Effector memory CD4-positive, alpha-beta T cell (primary cell): ENCODE results near the gene MND1.
"Not testable (repeated sequence)": the region's sequence is repeated elsewhere in the genome, so short reads cannot be mapped to it uniquely, and the experiment has no call there.

ENCODE experiments used
- DNase-seq, 3 donors: peaks; one replicate each; pipeline ENCODE4 v3.0.0-alpha.2; 2020
- H3K27ac ChIP-seq: 2 replicates; pipeline ENCODE4 v1.7.0; 2013; ENCODE audit warnings: mild to moderate bottlenecking, low read length, moderate library complexity; ENCODE audit not compliant: insufficient read depth, poor library complexity, severe bottlenecking
- H3K27me3 ChIP-seq: replicated peaks from 2 replicates; pipeline ENCODE4 v1.7.0; 2013; ENCODE audit warnings: mild to moderate bottlenecking, low read length; ENCODE audit not compliant: insufficient read depth, control insufficient read depth, poor library complexity, severe bottlenecking
- H3K36me3 ChIP-seq: 2 replicates; pipeline ENCODE4 v1.7.0; 2013; ENCODE audit warnings: mild to moderate bottlenecking, low read length, moderate library complexity; ENCODE audit not compliant: control insufficient read depth, insufficient read depth
- H3K4me1 ChIP-seq: 2 replicates; pipeline ENCODE4 v1.7.0; 2013; ENCODE audit warnings: low read length, mild to moderate bottlenecking; ENCODE audit not compliant: control insufficient read depth, insufficient read depth, poor library complexity, severe bottlenecking
- H3K4me3 ChIP-seq: 2 replicates; pipeline ENCODE4 v1.7.0; 2013; ENCODE audit warnings: low read length, low read depth, mild to moderate bottlenecking; ENCODE audit not compliant: insufficient read depth, poor library complexity, severe bottlenecking
- H3K9me3 ChIP-seq: 2 replicates; pipeline ENCODE4 v1.7.0; 2013; ENCODE audit warnings: mild to moderate bottlenecking, low read length, moderate library complexity; ENCODE audit not compliant: control insufficient read depth

Gene MND1

DNA sequence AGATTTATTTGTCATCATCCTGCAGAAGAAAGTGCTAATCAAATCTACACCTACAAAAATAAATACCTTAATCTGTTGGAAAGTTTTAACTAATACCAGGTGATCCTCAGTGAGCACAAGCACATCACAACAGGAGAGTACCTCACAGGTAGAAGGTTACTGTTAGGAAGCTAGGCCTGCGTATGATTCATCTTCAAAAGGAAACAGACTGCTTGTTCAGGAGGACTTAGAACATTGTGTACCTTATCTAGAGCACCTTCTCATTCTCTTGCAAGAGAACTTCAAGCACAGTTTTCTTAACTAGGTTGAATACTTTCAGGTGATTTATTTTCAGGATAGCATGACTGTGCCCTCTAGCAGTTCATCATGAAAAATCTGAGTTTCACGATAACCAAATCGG is 54.2 kb downstream of the MND1 start:
- H3K4me3 ChIP-seq = no peak overlapping the region
- no peak overlapping the region for H3K27ac ChIP-seq
- no peak for DNase-seq

DNA sequence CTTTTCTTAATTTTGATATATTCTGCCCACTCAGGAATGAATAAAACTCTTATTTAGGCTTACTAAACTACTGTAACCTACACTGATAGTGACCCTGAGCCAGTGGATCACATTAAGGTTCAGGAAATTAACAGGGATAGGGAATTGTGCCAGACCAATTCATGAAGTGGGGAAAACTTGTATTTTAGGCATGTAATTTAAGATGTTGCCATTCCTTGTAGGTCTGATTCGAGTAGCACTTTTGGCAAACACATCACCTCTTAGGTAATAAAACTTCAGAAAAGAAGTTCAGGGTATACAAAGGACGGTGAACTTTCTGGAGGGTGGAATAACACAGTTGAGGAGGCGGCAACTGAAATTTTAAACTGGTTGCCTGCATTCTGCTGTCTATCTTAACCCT is 54.9 kb downstream of the MND1 start:
- no peak for DNase-seq
- Histone ChIP-seq H3K27me3 (no peaks in the 10 kb centered on the region), H3K9me3 (no peaks in the 10 kb centered on the region), H3K4me1 (no peaks in the 10 kb centered on the region), H3K36me3 (no peaks in the 10 kb centered on the region), H3K4me3 (no peak overlapping the region), H3K27ac (no peak overlapping the region)

More for the DNA sequence above, 54.2 kb downstream of the MND1 start:
- Histone ChIP-seq H3K36me3 (no peaks in the 10 kb centered on the region), H3K4me1 (no peaks in the 10 kb centered on the region), H3K27me3 (no peaks in the 10 kb centered on the region), H3K9me3 (no peaks in the 10 kb centered on the region)

- no peaks in the 10 kb centered on the region for H3K4me1 ChIP-seq
- no peaks in the 10 kb centered on the region for H3K36me3 ChIP-seq
- no peaks in the 10 kb centered on the region for H3K27me3 ChIP-seq
- H3K9me3 ChIP-seq = no peaks in the 10 kb centered on the region
- no peak for DNase-seq
- no peak overlapping the region for H3K27ac ChIP-seq
- H3K4me3 ChIP-seq = no peak overlapping the region
Observed at GRCh38 chr4:153401501-153401900, 57.0 kb downstream of the MND1 start.

DNA sequence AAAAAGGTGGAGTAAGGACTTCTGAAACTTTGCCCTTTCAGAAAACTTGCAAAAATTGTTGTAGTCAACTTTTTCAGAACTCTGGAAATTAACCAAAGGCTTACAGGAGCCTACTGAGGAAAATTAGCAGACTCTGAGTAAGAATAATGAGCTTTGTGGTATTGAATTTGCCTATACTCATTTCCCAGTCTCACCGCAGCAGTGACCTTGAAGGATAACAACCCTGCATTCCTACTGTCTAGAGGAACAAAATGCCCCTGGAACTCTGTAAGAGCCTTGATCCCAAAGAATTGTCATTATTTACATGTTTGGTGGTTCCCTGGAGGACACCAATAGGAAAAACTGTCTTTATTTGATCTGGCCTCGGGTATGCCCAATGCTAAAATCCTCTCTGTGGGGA is 57.9 kb downstream of the MND1 start:
- no peaks in the 10 kb centered on the region for H3K27me3 ChIP-seq
- no peak overlapping the region for H3K27ac ChIP-seq
- no peaks in the 10 kb centered on the region for H3K9me3 ChIP-seq
- H3K4me3 ChIP-seq = no peak overlapping the region
- H3K4me1 ChIP-seq = no peaks in the 10 kb centered on the region
- no peak for DNase-seq
- H3K36me3 ChIP-seq = no peaks in the 10 kb centered on the region

GRCh38 chr4:153403726-153404125 is 59.2 kb downstream of the MND1 start:
- Histone ChIP-seq H3K4me3 (no peak overlapping the region), H3K27ac (no peak overlapping the region), H3K9me3 (no peaks in the 10 kb centered on the region), H3K27me3 (no peaks in the 10 kb centered on the region), H3K36me3 (no peaks in the 10 kb centered on the region), H3K4me1 (no peaks in the 10 kb centered on the region)
- no peak for DNase-seq

- H3K4me3 ChIP-seq = no peak overlapping the region
- no peak for DNase-seq
- no peak overlapping the region for H3K27ac ChIP-seq
- no peaks in the 10 kb centered on the region for H3K36me3 ChIP-seq
- no peaks in the 10 kb centered on the region for H3K4me1 ChIP-seq
- no peaks in the 10 kb centered on the region for H3K9me3 ChIP-seq
- no peaks in the 10 kb centered on the region for H3K27me3 ChIP-seq
Observed at GRCh38 chr4:153407906-153408305, 63.4 kb downstream of the MND1 start.

DNA sequence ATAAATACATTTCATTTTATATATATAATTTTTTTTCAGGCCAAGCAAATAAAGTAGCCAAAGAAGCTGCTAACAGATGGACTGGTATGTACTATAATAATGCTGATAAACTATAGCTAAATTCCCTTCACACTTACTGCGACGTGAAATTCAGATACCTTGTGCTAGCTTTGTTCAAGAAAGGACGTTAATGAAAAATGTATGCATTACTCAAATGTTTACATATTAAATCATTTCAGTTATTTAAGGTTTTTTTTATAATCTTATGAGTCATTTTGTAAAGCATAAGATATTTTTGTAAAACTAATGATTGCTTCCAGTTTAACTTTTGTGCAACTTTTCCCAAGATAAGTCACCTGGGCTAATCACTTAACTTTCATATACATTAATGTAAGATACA is 64.4 kb downstream of the MND1 start:
- Histone ChIP-seq H3K36me3 (no peaks in the 10 kb centered on the region), H3K27ac (no peak overlapping the region), H3K4me3 (no peak overlapping the region), H3K27me3 (no peaks in the 10 kb centered on the region), H3K9me3 (no peaks in the 10 kb centered on the region), H3K4me1 (no peaks in the 10 kb centered on the region)
- no peak for DNase-seq

GRCh38 chr4:153409412-153409811 is 64.9 kb downstream of the MND1 start:
- no peak for DNase-seq
- H3K27ac ChIP-seq = no peak overlapping the region
- no peaks in the 10 kb centered on the region for H3K36me3 ChIP-seq
- H3K4me1 ChIP-seq = no peaks in the 10 kb centered on the region
- H3K9me3 ChIP-seq = no peaks in the 10 kb centered on the region
- no peak overlapping the region for H3K4me3 ChIP-seq
- no peaks in the 10 kb centered on the region for H3K27me3 ChIP-seq

GRCh38 chr4:153409924-153410501 is 65.5 kb downstream of the MND1 start:
- H3K9me3 ChIP-seq = no peaks in the 10 kb centered on the region
- DNase-seq = no peak
- no peaks in the 10 kb centered on the region for H3K36me3 ChIP-seq
- no peaks in the 10 kb centered on the region for H3K27me3 ChIP-seq
- no peak overlapping the region for H3K27ac ChIP-seq
- no peaks in the 10 kb centered on the region for H3K4me1 ChIP-seq
- no peak overlapping the region for H3K4me3 ChIP-seq

DNA sequence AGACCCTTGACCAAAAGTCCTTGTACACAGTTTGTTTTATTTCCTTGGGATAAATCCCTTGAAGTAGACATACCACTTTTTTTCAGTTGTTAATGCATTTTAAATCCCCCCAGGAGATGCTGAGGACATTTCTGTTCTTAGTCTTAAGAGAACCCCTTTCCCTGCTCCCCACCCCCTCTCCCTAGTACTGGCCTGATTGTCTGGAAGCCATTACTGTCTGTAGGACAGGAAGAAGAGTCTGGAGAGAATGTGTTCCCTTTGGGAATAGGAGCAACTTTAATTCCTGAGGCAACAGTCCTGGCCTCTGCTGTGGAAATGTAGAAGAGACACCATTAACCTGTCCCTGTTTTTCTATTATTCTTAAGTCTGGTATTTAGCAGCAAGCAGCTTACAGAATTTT is 69.4 kb downstream of the MND1 start:
- Histone ChIP-seq H3K27ac (no peak overlapping the region), H3K4me1 (no peaks in the 10 kb centered on the region), H3K9me3 (no peaks in the 10 kb centered on the region), H3K4me3 (no peak overlapping the region), H3K36me3 (no peaks in the 10 kb centered on the region), H3K27me3 (no peaks in the 10 kb centered on the region)
- no peak for DNase-seq

- DNase-seq, H3K4me1 ChIP-seq, H3K27ac ChIP-seq, H3K4me3 ChIP-seq, H3K9me3 ChIP-seq, H3K36me3 ChIP-seq, H3K27me3 ChIP-seq: not testable (repeated sequence)
Observed at GRCh38 chr4:153416456-153416855, 72.0 kb downstream of the MND1 start.
